NCI-H1105 (cell line): ENCODE results near the gene CCT8L2.
"Not testable (repeated sequence)": the region's sequence is repeated elsewhere in the genome, so short reads cannot be mapped to it uniquely, and the experiment has no call there.

Source experiments
- DNase-seq: peaks from one replicate; lab custom pipeline; 2025; lab: John Stamatoyannopoulos, UW

The CCT8L2 gene

GRCh38 chr22:16559056-16559955 is 33.3 kb downstream of the CCT8L2 start:
- DNase-seq: no peak

DNA sequence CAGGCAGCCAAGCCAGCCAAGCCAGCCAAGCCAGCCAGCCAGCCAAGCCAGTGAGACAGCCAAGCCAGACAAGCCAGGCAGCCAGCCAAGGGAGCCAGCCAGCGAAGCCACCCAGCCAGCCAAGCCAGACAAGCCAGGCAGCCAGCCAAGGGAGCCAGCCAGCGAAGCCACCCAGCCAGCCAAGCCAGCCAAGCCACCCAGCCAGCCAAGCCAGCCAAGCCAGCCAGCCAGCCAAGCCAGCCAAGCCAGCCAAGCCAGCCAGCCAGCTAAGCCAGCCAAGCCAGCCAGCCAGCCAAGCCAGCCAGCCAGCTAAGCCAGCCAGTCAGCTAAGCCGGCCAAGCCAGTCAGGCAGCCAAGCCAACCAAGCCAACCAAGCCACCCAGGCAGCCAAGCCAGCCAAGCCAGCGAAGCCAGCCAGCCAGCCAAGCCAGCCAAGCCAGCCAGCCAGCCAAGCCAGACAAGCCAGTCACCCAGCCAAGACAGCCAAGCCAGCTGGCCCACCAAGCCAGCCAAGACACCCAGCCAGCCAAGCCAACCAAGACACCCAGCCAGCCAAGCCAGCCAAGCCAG is 34.1 kb downstream of the CCT8L2 start:
- DNase-seq: not testable (repeated sequence)

GRCh38 chr22:16557511-16557910 is 35.1 kb downstream of the CCT8L2 start:
- DNase-seq: not testable (repeated sequence)

DNA sequence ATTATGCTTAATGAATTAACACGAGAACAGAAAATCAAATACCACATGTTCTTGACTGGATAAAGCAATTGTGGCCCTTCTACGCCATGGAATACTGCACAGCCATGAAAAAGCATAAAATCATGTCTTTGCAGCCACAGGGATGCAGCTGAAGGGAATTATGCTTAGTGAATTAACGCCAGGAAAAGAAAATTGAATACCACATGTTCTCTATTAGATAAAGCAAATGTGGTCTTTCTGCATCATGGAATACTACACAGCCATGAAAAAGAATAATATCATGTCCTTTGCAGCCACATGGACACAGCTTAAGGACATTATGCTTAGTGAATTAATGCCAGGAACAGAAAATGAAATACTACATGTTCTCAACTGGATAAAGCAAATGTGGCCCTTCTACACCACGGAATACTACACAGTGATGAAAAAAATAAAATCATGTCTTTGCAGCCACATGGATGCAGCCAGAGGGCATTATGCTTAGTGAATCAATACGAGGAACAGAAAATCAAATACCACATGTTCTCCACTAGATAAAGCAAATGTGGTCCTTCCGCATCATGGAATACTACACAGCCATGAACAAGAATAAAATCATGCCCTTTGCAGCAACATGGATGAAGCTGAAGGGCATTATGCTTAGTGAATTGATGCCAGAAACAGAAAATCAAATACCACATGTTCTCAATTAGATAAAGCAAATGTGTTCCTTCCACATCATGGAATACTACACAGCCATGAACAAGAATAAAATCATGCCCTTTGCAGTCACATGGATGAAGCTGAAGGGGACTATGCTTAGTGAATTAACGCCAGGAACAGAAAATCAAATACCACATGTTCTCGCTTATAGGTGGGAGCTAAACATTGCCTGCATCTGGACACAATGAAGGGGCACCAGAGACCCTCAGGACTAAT is 37.3 kb downstream of the CCT8L2 start:
- not testable (repeated sequence) for DNase-seq

DNA sequence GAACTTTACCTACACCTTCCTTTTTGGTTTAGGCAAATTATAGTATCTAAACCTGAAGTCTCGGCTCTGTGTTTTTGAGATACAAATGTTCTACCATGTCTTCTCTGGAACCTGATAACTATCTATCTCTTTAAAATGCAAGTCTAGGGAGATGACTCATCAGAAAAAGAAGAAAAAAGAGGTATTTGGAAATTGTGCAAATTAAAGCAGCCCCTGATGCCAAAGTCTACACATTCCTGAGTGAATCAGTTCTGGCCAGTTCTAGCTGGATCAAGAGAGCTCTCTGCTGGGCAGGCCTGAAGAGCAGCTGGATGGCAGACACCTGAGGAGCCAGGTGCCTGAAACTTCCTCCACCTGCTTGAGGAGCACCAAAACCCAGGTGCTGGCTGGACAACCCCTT is 49.3 kb downstream of the CCT8L2 start:
- not testable (repeated sequence) for DNase-seq
